Measurements from ENCODE around the gene DPF3.
A peak's percentile ranks its signal among the peaks of the same experiment; 100 is the strongest.

Gene DPF3

DNA sequence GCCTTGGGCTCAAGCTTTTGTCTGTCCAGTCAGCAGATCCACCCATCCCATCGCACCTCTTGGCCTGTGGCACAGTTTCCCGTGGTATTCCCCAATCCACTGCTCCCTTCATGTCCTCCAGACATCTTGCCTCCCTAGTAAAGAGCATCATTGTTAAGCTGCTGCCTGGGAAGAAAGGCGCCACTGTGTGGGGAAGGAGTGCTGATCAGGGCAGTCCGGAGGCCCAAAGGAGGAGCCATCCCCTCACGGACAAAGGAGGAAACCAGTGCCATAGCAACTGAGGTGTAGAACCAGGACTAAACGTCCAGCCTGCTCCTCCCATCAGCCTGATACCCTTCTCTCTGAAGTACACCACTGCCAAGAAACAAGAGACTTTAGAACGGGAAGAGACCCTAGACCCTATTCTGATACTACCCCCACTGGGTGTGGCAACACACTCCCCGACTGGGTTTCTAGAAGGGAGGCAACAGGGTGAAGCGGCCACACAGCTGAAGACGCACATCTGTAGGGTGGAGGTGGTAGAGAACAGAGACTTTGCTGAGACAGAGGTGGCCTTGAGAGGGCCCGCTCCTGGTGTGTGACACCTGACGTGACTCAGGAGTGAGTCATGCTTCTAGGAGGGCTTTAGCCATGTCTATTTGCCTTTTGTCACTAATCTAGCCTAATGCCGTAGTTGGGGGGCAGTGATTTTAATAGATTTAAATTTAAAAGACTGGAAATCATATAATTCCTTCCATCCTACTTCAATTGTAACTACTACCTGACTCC lies 185.0 kb downstream of the DPF3 start:
- peak; percentile 62 to 65 for DNase-seq

DNA sequence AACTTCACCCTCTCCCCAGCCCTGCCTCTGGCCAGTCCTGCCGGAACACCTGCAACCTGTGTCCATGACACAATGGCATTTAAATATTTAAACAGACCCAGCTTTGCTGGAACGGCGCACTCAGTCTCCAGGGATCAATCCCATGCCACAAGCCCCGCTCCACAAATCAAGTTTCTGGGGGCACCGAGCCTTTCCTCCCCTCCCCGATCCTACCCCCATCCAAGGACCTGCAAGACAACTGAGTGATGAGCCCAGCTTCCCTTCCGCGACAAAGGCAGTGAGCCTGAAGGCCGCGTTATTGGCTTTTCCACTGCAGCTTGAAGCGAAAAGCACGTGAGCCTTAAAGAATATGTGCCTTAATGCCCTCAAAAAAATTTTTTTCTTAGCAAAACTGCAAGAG lies 185.7 kb downstream of the DPF3 start:
- DNase-seq = no peak

DNA sequence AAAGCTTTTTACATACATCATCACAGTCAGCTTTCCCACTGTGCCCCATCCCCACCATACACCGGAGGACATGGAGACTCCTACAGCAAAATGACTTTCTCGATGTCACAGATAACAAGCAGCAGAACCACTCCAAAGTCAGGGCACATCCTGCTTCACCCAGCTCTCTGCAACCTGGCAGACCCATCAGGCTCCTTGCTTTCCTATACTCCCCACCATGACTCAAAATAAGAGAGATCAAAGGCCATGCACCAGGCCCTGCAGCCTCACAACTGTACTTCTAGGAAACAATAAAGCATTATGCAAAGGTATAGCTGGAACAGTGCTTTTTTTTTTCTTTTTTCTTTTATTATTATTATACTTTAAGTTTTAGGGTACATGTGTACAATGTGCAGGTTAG lies 187.4 kb downstream of the DPF3 start:
- no peak for DNase-seq

DNA sequence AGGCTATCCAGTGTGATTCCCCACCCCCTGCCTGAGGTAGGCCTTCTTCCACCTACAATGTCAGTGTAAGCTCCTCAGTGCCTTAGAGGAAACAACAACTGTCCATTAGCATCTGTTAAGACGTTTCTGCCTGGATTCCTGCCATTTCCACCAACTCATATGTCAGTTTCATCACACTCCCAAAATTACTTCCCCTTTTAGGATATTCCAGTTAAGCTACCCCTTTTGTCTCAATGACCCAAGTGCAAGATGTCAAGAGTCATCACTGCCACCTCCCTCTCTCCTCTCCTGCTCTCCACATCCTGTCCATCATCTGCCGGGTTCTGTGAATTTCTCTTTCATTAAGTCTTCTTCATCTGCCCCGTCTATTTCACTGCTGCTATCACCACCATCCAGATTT lies 189.4 kb downstream of the DPF3 start:
- no peak for DNase-seq

DNA sequence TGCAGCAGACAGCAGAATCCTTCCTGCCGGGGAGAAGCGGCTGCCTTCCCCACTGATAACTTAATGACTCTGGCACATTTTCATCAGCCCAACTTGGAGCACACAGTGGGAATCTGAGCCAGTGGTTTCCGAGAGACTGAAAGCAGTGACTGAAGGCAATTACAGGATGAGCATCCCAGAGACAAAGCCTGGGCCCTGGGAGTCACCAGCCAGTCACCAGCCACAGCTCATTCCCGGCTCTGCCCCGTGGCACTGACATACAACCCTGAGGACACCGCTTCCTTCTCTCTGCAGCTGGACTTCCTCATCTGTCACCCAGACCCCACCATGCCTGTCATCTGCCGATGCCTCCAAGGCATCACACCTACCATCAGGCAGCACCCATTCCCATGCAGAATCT lies 192.3 kb downstream of the DPF3 start:
- no peak for DNase-seq

DNA sequence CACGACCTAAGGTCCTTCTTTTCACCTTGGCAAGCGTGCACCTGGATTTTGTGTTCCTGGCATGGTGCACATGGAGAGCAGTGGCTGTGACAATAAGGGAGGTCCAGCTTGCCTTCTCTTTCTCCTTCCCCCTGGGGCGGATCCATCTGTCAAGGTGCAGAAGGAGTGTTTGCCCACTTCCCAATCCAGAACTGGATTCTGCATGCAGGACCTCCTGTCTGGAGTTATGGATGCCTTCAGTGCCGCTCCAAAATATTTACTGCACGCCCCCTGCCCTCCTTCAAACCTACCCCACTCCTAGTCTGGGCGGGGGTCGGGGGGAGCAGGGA lies 192.7 kb downstream of the DPF3 start:
- DNase-seq = no peak

DNA sequence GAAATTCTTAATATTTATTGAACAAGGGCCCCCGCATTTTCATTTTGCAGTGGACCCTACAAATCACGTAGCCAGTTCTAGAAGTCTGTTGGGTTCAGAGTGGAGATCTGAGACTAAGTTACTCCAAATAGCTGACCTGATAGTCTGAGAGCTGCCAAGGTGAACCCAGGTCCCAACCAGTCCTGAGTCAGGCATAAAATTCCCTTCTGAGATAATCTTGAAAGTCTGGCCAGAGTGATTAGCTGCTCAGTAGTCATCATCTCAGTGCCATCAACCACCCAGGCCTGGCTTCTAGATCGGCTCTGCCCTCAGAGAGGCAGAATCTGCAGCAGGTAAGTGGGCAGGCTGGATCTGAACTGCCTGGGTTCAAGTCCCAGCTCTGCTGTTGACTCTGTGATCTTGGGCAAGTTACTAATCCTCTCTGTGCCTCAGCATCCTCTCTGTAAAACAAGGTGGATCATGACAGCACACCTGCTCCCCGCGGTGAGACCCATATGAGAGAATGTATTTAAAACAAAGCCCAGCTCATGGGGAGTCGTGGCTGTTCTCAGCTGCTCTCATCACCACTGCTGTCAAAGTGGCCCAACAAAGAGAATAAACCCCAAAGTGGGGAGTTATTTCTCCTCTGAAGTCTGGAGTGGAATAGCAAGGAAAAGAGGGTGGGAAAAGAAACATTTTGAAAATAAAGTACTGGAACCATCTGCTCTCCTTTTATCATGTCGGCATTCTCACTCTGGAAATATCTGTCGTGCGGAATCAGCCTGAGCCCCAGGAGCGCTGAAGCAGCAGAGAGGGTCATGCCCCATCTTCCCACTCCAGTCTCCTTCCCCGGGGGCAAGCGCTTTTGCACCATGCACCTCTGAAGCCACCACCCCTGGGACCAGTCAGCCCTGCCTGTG lies 193.3 kb downstream of the DPF3 start:
- no peak for DNase-seq

DNA sequence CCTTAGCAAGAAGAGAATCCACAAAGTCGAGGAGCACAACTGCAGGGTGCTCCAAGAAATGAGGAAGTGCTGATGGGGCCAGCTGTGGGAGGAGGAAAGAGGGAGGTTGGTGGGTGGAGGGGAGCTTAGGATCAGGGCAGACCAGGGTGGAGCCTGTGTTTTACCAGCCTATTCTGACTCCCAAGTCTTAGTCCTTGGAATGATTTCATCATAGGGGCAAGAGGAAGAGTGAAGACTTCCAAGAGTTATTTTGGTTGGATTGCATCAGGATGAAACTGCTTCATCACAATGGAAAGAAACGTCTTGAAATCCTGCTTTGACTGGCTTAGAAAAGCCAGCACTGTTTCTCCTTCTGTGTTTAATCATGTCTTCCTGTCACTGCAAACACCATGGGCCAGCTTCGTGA lies 194.0 kb downstream of the DPF3 start:
- DNase-seq = no peak

DNA sequence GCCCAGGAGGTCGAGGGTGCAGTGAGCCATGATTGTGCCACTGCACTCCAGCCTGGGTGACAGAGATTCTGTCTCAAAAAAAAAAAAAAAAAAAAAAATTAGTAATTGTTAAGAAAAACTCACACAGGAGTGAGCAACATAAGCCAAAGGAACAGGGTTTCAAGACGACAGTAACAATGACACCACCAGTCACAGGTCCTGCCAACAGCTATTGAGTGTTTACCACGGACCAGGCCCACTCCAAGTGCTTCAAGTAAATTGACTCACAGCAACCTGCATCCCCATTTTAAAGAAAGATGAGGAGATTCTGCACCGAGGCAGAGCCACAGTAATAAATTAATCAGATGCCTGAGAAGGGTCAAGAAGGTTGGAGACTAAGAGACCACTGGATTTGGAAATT lies 194.5 kb downstream of the DPF3 start:
- no peak for DNase-seq

DNA sequence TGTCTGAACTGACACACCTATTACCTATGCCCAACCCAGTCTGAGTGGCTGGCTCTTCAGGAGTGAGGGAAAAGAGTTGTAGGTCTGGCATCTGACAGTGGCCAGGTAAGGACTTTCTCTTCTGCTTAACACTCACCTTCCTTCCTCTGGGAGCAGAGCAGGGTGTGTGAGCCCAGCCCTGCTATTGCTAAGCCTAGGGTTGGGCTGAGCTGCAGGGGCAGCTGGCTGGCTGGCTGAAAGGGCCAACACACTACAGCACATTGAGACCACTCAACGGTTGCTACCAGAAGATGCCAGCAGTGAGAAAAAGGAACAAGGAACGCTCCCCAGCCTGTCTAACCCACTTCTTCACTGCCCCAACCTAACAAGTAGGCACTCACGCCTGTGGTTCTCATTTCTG lies 201.2 kb downstream of the DPF3 start:
- no peak for DNase-seq

DNA sequence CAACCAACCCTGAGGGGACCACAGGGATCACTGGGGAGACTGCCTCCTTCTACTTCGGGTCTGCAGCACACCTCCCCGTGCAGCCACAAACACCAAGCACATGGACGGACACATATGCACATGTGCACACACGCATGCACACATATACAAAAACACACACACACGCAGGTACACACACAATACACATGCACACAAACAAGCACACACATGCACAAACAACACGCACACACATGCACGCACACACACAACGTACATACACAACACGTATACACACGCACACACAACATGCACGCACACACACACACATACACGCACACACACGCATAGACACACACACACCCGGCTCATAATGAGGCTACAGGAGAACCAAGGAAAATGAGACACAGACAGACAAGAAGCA lies 203.6 kb downstream of the DPF3 start:
- no peak for DNase-seq

DNA sequence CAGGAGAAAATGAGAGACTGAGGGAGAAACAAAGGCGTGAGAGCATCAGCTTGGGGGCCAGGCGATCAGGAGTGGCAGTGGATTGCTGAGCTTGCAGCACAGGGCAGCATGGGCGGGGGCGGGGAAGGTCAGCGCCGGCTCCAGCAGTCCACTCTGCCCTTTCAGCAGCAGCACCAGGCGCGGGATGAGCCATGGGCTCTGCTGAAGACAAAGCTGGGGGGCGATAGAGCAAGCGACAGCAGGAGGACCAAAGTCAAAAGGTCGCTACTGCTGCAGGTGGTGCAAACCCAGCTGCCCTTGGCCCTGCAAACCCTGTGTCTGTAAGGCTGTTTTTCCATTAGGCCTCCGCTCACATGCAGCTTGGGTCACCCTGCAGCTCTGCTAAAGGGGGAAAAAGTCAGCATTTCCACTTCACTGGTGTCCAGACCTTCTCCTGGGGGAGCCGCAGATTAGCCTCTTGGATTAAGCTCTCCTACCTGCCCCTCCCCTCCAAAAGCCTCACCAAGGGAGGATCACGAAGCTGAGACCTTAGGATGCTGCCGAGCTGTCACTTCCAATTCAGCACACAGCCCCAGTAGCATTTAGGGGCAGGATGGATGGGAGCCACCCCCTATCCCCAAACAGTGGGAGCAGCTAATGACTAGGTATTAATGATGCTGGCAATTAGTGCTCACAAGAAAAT lies 204.8 kb downstream of the DPF3 start:
- DNase-seq = no peak

DNA sequence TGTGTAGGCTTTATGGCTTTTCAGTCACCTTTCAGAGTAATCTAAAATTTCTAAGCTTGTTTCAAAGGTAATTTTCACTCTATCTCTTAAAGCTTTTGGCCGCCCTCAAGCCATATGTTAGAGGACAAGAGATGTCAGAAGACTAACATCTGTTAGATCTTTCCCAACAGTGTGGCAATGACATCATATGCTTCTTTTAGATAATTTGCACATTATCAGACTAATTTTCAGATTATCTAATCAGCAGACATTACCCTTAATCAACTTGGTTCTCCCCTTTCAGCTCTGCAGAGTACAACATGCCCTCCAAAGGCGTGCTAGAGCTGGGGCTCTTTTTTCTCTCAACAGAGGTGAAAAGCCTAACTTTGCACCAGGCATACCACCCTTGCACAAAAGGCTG lies 207.1 kb downstream of the DPF3 start:
- no peak for DNase-seq

DNA sequence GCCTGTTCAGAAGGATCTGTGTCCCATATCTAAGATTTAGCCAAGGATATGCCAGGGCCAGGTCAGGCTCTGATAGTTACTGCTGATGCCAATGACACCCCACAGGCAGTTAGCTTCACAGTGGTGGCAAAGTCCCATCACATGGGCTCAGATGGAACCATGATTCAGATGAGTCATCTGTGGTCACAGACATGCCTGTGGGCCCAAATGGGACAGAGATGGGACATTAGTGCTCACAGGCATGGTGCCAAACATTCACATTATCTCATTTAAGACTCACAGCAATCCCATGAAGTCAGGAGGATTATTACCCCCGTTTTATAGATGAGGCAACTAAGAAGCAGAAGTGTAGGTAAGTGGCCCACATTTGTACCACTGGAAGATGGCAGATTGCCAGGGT lies 207.8 kb downstream of the DPF3 start:
- no peak for DNase-seq

DNA sequence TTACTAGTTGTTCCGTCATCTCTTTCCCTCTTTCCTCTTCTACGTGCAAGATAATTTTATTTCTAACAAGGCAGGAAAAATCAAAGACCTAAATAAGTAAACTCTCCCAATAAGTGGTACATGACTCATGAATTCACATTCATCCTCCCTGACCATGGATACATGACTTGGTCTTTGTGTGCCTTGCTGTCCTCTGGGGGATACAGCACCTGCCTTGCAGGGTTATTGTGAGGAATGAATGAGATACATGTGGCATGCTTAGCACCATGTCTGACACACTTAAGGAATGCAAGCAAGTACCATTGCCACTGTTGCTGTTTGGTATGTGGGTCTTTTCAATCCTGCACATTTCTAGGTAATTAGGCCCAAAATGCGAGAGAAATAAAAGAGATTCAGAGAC lies 208.4 kb downstream of the DPF3 start:
- DNase-seq = no peak

DNA sequence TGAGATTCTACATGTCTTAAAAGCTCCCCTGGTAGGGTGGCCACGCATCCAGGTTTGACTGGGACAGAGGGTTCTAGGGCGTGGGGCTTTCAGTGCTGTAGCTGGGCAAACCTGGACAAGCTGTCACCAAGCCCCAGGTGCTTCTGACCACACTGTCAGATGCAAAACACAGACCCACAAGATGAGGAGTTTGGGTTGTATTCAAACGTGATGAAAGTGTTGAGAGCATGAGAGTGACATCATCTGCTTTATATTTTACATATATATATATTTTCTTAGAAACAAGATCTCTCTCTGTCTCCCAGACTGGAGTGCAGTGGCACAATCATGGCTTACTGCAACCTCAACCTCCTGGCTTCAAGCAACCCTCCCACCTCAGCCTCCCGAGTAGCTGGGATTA lies 210.1 kb downstream of the DPF3 start:
- DNase-seq = no peak

DNA sequence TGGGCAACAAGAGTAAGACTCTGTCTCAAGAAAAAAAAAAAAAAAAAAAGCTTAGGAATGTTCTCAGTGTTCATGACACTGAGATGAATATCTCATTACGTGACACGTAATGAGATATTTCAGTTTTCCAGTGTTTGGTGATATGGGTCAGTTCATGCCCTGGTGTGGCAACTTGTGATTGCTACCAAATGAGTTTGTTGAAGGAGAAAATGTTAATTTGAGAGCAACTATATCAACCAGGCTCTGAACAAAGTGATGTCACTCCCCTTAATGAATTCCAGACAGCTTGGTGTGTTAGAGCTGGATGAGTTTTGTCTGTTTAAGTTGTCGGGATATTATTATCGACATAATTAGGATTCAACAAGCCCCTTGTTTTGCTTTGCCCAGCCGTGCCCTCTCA lies 211.7 kb downstream of the DPF3 start:
- no peak for DNase-seq

DNA sequence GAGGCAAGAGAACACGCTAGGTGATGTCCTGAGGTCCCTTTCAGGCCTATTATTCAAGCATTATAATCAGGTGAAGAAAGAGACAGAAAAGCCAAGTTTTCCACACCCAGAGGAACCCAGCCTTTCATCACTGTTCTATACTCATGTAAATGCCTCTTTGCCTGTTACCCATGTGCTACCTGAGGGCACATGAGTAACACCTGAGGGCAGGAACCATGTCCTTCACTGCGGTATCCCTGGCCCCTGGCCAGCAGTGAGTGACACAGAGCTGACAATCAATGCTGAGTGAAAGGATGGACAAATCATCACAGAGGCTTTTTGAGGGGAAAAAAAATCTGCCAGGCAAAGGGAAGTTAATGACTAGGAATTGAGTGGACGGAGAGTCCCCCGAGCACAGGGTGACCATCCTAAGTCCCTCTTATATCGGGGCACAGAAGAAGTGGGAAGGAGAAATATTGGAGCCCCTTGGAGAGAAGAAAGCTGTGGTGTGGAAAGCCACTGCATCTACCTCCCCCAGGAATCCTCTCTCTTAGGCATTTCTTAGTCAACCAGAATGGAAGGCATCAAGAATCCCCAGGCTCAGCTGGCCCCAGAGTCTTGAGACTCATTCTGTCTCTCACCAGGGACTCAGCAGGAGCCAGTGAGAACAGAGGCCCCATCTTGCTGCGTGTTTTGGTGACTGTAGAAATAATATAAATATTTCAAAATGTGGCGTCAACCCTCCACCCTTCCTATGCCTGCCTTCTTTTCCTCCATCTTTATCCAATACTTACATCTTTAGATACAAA lies 212.9 kb downstream of the DPF3 start:
- DNase-seq = no peak

DNA sequence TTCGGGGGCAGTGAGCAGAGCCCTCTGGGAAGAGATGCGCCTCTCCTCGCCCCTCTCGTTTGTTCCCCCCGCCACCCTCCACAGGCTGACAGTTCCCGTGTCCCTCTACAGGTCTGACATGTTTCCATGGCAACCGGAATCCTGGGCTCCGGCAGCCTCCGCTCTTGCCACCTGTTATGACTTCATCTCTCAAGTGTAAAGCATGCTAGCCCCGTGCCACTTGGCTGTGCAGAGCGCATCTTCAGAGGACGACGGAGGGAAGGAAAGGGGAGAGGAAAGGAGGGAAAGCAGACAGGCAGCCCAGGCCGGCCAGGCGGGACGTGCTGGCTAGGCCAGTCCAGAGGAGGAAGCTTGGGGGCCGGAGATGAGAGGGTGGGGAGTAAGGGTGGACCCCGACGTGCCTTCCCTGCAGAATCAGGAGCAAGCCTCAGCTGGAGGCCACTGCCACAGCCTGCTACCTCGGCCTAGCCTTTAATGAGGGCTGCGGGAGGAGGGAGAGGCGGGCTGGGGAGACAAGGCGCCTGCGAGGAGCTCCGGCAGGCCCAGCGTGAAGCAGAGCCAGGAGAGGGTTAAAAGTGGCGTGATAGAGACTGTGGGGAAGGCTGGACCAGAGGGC lies 214.3 kb downstream of the DPF3 start:
- peak in 1 of 2 donors; percentile 10 for DNase-seq

DNA sequence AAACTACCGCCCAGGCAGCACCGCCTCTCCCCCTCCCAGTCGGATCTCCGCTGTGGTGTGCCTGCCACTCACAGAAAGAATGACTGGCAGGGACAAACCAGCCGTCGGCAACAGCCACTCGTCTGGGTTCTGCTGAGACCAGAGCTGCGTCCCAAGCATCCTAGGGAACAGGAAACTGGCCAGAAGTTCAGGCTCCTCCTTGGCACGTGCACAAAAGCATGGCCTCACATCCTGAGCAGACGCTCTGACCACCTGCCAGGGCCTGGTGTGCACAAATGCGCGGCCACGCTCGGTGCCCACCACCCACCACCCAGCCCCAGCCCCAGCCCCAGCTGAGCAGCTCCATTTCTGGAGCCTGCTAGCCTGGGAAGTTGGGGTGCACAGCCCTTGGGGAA lies 214.8 kb downstream of the DPF3 start:
- no peak for DNase-seq

DNA sequence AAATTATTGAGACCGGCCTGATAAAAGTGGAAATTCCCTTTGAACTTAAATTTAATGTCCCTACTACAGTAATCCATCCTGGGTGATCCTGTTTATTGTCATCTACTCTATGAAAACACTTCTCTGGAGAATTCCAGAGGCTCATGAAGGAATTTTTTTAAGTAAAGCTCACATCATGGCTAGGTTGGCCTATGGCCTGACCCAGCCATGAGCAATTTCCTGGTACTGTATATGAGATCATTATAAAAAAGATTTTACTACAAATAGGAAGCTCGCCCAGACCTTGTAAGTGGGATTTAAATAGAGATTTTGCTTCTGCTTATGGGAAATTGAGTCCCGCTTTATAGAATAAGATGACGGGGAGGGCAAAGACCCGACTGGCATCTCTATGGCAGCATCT lies 215.5 kb downstream of the DPF3 start:
- DNase-seq = no peak

DNA sequence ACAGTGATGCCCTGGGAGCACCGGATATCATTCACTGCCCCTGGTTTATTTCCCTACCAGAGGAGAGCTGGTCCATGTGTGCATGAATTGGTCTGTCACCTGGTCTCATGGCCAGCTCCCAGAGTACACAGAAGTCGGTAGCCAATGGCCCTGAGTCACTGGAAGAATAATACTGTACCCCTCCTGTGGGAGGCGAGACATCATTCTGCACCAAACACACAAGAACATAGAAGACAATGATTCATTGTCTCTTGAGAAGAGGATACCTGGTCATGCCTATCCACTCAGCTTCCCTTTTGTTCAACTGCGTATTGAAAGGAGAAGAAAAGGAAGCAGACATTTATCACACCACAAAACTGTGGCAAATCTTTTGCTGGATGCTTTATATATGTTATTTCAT lies 216.2 kb downstream of the DPF3 start:
- DNase-seq = no peak

DNA sequence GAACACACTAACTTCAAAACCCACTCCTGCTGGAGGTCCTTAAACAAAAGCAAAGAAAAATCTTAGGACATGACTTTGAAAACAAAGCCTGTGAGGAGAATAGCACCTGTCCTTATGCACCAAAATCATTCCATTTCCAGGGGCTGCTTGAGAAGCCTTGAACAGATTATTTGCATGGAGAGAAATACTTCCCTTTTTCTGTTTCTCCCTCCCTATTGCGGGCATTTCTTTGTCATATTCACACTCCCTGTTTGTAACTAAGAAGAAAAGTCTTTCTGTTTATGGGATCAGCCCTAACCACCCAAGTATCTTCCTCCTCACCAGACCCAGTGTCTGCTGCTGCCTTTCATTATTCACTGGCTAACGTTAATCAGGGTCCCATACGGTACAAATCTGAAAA lies 218.8 kb downstream of the DPF3 start:
- no peak for DNase-seq
